ENCODE data around the gene PARP12.

Gene PARP12

GRCh38 chr7:140069298-140069949 is 6.7 kb upstream of the PARP12 start:
- no peak for TF ChIP-seq CTCF (conservative IDR thresholded peaks at IDR 0.05; ENCODE audit: low read depth, low read length)

GRCh38 chr7:140068033-140068432 is 5.3 kb upstream of the PARP12 start:
- TF ChIP-seq CTCF (conservative IDR thresholded peaks at IDR 0.05; ENCODE audit: low read depth, low read length): no peak
- no peak for DNase-seq (ENCODE audit: low read depth)
- no peak overlapping the region for H3K4me3 ChIP-seq (ENCODE audit: low read length)

More at GRCh38 chr7:140069298-140069949, 6.7 kb upstream of the PARP12 start:
- no peak for DNase-seq (ENCODE audit: low read depth)
- no peak overlapping the region for H3K4me3 ChIP-seq (ENCODE audit: low read length)

- no peak overlapping the region for H3K4me3 ChIP-seq (ENCODE audit: low read length)
- TF ChIP-seq CTCF (conservative IDR thresholded peaks at IDR 0.05; ENCODE audit: low read depth, low read length): no peak
- DNase-seq (ENCODE audit: low read depth): no peak
These were observed 4.3 kb upstream of the PARP12 start for GRCh38 chr7:140067052-140067451.

- peak overlapping the region; percentile 52 for H3K4me3 ChIP-seq (ENCODE audit: low read length)
- no peak for TF ChIP-seq CTCF (conservative IDR thresholded peaks at IDR 0.05; ENCODE audit: low read depth, low read length)
- DNase-seq (ENCODE audit: low read depth): no peak
These were observed 628 bp downstream of the PARP12 start for GRCh38 chr7:140062118-140062527.

GRCh38 chr7:140061607-140061930 is 1.2 kb downstream of the PARP12 start:
- TF ChIP-seq CTCF (conservative IDR thresholded peaks at IDR 0.05; ENCODE audit: low read depth, low read length): no peak
- H3K4me3 ChIP-seq (ENCODE audit: low read length): no peak overlapping the region
- DNase-seq (ENCODE audit: low read depth): no peak

GRCh38 chr7:140060788-140061606 is 1.8 kb downstream of the PARP12 start:
- TF ChIP-seq CTCF (conservative IDR thresholded peaks at IDR 0.05; ENCODE audit: low read depth, low read length): no peak
- DNase-seq (ENCODE audit: low read depth): no peak
- no peak overlapping the region for H3K4me3 ChIP-seq (ENCODE audit: low read length)

- DNase-seq (ENCODE audit: low read depth): no peak
- H3K4me3 ChIP-seq (ENCODE audit: low read length): no peak overlapping the region
- no peak for TF ChIP-seq CTCF (conservative IDR thresholded peaks at IDR 0.05; ENCODE audit: low read depth, low read length)
These were observed 2.5 kb downstream of the PARP12 start for GRCh38 chr7:140060243-140060630.
